ENCODE results near the gene SRGAP2.
A peak's percentile ranks its signal among the peaks of the same experiment; 100 is the strongest.
"Not testable (repeated sequence)": the region's sequence is repeated elsewhere in the genome, so short reads cannot be mapped to it uniquely, and the experiment has no call there.

SRGAP2 gene

GRCh38 chr1:206203364-206204158 lies at the start of gene SRGAP2:
SRGAP2 (plus strand) TSS chr1:206203541; CDS start chr1:206205971, 2,430 bp downstream.
- not testable (repeated sequence) for H3K27ac ChIP-seq

GRCh38 chr1:206167350-206168029 lies 35.9 kb upstream of the SRGAP2 start:
- H3K27ac ChIP-seq, result not testable (repeated sequence)

- H3K27ac ChIP-seq, result not testable (repeated sequence)
Measured at GRCh38 chr1:206169794-206170193, 33.5 kb upstream of the SRGAP2 start.

DNA sequence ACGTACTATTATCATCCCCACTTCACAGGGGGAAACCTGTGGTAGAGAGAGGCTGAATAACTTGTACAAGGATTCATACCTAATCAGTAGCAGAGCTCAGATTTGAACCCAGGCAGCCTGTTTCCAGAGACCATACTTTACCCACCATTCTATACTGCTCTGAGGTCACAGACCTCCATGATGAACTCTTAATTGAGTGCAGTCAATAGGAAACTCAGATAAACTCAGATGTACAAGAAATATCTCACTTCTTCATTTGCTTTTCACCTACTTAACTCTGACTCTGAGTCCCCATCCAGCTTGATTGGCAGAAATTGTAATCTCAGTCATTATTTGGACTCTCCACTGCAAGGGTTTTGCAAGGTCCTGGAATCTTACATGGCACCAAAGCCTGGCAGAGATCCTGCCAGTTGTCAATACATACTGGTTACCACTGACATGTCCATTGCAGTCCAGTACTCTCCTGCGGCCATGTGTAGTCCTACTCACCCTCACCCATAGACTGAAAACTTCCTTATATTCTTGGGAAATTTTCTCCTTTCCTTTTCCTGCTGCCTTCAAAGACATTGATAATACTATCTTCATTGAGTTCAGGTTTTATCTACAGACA lies 30.1 kb upstream of the SRGAP2 start:
- not testable (repeated sequence) for H3K27ac ChIP-seq

GRCh38 chr1:206174182-206174868 lies 29.0 kb upstream of the SRGAP2 start:
- H3K27ac ChIP-seq, result not testable (repeated sequence)
- peak; percentile 59 for TF ChIP-seq CTCF (conservative IDR thresholded peaks at IDR 0.05)

DNA sequence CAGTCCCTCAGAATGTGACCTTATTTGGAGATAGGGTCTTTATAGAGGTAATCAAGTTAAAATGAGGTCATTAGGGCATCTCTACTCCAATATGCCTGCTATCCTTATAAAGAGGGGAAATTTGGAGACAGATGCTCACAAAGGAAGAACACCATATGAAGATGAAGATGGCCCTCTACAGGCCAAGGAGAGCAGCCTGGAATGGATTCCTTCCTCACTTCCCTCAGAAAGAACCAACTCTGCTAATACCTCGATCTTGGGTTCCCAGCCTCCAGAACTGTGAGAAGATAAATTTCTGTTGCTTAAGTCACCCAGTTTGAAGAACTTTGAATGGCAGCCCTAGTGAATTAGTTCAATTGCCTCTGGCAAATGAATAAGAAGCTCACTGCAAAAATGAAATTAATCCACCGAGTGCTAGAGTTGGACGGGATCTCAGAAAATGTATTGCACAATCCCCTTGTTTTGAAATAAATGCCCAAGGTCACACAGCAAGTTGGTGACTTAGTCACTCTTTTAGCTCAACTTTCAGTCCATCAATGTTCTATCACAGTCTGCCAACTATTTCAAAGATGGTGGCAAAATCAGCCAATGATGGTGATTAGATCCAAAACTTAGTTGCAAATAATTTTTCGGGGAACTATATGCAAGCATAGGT lies 27.8 kb upstream of the SRGAP2 start:
- H3K27ac ChIP-seq, result not testable (repeated sequence)

DNA sequence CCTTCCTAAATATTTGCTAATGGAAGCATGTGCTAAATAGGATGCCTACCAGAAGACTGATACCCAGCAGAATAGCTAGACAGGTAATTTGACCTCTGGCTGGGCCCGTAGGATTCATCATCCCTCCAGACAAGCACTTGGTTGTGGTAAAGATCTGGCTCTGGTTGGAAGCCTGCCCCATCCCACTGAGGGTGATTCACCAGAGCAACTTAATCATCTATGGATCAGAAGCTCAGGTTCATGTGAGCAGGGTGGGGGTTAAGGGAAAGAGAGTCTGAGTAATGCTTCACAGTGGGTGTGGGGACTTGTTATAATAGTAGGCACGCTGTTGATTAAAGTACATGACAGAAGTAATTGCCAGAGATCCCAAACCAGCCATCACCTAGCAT lies 27.2 kb upstream of the SRGAP2 start:
- H3K27ac ChIP-seq, result not testable (repeated sequence)

DNA sequence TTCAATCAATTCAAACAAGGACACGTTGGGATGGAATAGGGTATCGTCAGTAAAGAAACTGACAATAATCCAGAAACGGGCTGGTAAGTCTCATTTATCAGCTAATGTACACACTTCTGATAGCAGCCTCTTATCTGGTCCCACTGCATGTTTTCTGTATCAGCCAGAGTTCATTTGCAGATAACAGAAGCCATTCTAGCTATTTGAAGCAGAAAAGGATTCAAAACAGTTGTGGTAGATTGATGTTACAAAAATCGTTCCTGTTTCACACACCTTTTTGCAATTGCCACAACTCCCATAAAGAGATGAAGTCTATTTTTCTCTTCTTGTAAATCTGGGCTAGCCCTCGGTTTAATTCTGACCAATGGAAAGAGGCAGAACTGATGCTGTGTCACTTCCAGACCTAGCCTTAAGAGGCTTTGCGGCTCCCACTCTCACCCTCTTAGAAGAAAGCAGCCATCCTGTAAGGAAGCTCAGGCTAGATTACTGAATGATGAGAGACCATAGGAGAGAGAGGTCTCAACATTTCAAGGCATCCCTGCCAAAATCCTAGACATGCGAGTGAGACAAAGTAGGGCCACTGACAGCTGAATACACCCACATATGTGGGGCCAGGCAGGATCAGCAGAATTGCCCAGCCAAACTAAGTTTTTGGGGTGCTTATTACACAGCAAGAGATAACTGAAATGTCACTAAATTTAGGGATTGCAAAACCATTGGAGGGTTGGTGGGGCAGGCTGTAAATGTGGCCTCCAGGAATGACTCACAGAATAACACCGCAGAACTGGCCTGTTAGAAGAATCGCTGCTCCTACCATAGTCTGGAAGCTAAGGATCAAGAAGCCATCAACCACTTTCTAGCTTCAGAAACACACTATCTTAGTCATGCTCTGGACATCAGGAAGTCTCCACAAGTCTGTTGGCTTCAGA lies 25.0 kb upstream of the SRGAP2 start:
- not testable (repeated sequence) for H3K27ac ChIP-seq

- not testable (repeated sequence) for H3K27ac ChIP-seq
Measured at GRCh38 chr1:206179666-206180065, 23.7 kb upstream of the SRGAP2 start.

DNA sequence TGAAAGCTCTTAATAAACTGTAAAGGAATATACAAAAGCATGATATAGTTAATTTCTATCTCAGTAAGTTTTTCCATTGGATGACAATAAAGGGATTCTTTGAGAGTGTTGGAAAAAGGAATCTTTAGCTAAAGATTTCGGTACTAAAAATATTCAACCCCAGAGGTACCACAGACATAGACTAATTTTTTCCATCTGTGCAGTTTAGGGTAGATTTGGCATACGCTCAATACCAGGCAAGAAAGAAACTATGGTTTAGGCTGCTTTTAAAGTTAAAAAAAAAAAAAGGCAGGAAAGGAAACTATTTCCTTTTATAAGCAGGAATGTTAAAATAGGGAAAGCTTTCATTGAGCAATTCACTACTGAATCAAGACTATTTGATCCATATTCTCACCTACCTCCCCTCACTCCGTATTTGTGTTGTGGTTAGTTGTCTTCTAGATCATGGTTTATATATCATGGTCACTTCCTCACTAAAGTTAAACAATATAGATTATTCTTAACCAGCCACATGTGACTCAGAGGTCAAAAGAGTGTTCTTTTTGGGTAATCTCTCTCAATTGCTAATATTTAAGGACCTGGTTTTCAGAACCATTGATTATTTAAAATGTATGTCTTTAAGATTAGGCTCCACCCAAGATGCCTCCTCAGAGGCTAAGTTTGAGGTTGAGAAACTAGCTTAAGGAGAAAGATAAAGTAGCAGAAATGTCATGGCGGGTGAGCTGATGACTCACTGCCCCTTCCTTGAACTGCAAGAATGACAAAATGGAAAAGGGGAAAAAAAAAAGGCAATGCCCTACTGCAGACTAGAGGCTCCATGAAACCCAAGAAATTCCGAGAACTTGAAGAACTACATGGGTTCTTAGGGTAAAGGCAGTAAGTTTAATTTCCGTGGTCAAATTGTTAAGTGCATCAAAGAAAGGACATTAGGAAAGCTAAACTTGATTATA lies 20.7 kb upstream of the SRGAP2 start:
- H3K27ac ChIP-seq, result not testable (repeated sequence)

DNA sequence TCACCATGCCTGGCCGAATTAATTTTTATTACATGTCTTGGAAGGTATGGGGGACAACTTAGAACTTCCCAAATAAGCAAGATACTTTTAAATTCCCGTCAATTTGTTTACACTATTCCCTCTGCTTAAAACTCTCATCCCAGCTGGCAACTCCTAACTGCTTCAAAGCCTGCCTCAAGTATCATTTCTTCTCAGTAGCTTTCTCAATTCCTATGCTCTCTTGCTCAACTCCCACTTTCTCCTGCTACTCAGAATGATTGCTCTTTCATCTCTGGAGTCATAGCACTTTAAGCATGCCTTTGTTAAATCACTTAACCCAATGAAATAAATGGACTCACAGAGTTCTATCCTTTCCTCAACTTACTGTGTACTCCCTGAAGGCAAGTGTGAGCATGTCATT lies 19.6 kb upstream of the SRGAP2 start:
- not testable (repeated sequence) for H3K27ac ChIP-seq

DNA sequence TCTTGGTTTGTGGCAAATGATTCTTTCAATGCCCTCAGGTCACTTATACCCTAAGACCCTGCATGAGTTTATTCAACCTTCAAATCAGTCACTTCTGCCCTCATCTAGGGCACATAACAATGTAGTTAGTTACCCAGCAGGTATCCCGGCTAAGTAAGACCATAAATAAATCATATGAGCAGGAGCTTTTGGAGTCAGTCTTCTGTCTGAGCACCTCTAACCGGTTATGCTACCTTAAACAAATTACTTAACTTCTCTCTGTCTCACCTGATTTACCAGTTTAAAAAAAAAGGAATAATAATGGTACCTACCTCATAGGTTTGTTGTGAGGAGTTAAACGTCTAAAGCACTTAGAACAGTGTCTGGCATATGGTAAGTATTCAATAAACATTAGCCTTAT lies 17.6 kb upstream of the SRGAP2 start:
- not testable (repeated sequence) for H3K27ac ChIP-seq

GRCh38 chr1:206186826-206187225 lies 16.5 kb upstream of the SRGAP2 start:
- not testable (repeated sequence) for H3K27ac ChIP-seq

GRCh38 chr1:206195182-206195581 lies 8.2 kb upstream of the SRGAP2 start:
- H3K27ac ChIP-seq, result not testable (repeated sequence)

- H3K27ac ChIP-seq, result not testable (repeated sequence)
Measured at GRCh38 chr1:206196748-206197424, 6.5 kb upstream of the SRGAP2 start.

DNA sequence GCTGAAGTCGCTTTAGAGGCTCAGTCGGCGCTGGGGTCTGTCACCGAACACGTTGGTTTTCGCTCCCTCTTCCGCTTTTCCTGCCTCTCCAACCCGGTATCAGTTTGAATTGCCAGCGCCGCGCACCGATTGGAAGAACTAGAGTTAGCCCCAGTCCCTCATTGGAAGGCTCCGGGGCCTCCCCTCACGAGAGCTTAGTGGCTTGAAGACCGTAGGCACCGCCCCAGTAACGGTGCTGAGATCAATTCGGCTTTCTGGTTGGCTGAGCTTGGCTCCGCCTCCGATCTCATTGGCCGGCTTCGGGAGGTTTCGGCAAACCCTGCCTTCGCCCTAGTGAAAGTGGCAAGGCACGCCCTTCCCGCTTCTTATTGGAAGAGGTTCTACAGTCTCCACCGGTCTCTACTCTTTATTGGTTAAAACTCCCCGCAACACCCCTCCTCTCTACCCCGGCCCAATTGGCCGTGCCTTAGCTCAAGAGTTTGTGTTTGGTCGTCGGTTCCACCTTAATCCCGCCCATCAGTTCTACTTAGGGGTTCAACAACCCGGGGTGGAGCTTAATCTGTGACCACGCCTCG lies 465 bp upstream of the SRGAP2 start, which contains the start of gene FAM72A:
Gene FAM72A, minus strand, starts transcription at position 51 of the 575 bp plus-strand sequence. CDS start 814 bp downstream, outside the sequence.
- H3K27ac ChIP-seq, result not testable (repeated sequence)

GRCh38 chr1:206204159-206204511 lies 794 bp downstream of the SRGAP2 start:
- not testable (repeated sequence) for H3K27ac ChIP-seq
